ENCODE results near the gene CCDC7. TPM values are rescaled to one million over a fixed set of nuclear protein-coding genes. Genes with fewer than 3 reads are reported as not detected.

Gene CCDC7
- total RNA-seq, 1 experiment from 2014 or later, result 1.2 TPM

- no peak for TF ChIP-seq CTCF (IDR thresholded peaks at IDR 0.05; ENCODE audit: insufficient read depth in 1 of 2, low read depth in 1 of 2, low read length in 1 of 2, severe bottlenecking in 1 of 2, unreplicated experiment in 1 of 2)
These were observed 19.8 kb upstream of the CCDC7 start for GRCh38 chr10:32426186-32426585.

GRCh38 chr10:32433542-32433941 is 12.4 kb upstream of the CCDC7 start:
- H3K4me3 Mint-ChIP-seq (ENCODE audit: unreplicated experiment), result no peak overlapping the region
- Histone ChIP-seq H3K4me3 (ENCODE audit: low read depth, low read length) (no peak overlapping the region), H3K36me3 (ENCODE audit: control insufficient read depth, insufficient read depth, low read length) (no peaks in the 10 kb centered on the region), H3K27me3 (replicated peaks; ENCODE audit: control insufficient read depth, insufficient read depth, low read length) (no peaks in the 10 kb centered on the region), H3K4me1 (no peaks in the 10 kb centered on the region), H3K9me3 (peaks cover 6% of the 10 kb centered on the region; the same call in 1 of the 2 replicates)
- intact Hi-C loops (cut with micrococcal nuclease; ENCODE audit: unreplicated experiment), result no loop called here
- H3K27me3 Mint-ChIP-seq (ENCODE audit: insufficient read depth, unreplicated experiment), result peaks cover 3% of the 10 kb centered on the region
- BruUV-seq (replicated peaks), result no TSS peak
- no peaks in the 10 kb centered on the region for H3K4me1 Mint-ChIP-seq (ENCODE audit: low read depth, unreplicated experiment)
- no peaks in the 10 kb centered on the region for H3K9me3 Mint-ChIP-seq (ENCODE audit: unreplicated experiment)
- CTCF ChIA-PET, result no interaction called here
- DNase-seq, result no peak
- POLR2A ChIA-PET, result no interaction called here
- TF ChIP-seq CTCF (IDR thresholded peaks at IDR 0.05; ENCODE audit: insufficient read depth in 1 of 2, low read depth in 1 of 2, low read length in 1 of 2, severe bottlenecking in 1 of 2, unreplicated experiment in 1 of 2), result no peak
- H3K27ac Mint-ChIP-seq (ENCODE audit: unreplicated experiment), result no peak overlapping the region
- H3K36me3 Mint-ChIP-seq (ENCODE audit: insufficient read depth, unreplicated experiment), result no peaks in the 10 kb centered on the region

More at GRCh38 chr10:32426186-32426585, 19.8 kb upstream of the CCDC7 start:
- H3K36me3 Mint-ChIP-seq (ENCODE audit: insufficient read depth, unreplicated experiment), result no peaks in the 10 kb centered on the region
- intact Hi-C loops (cut with micrococcal nuclease; ENCODE audit: unreplicated experiment), result no loop called here
- DNase-seq, result no peak
- peaks cover 9% of the 10 kb centered on the region for H3K27me3 Mint-ChIP-seq (ENCODE audit: insufficient read depth, unreplicated experiment)
- peaks cover 33% of the 10 kb centered on the region for H3K9me3 Mint-ChIP-seq (ENCODE audit: unreplicated experiment)
- Histone ChIP-seq H3K27me3 (replicated peaks; ENCODE audit: control insufficient read depth, insufficient read depth, low read length) (no peaks in the 10 kb centered on the region), H3K36me3 (ENCODE audit: control insufficient read depth, insufficient read depth, low read length) (no peaks in the 10 kb centered on the region), H3K4me3 (ENCODE audit: low read depth, low read length) (no peak overlapping the region), H3K9me3 (no peaks in the 10 kb centered on the region), H3K4me1 (no peaks in the 10 kb centered on the region)
- no peaks in the 10 kb centered on the region for H3K4me1 Mint-ChIP-seq (ENCODE audit: low read depth, unreplicated experiment)
- H3K4me3 Mint-ChIP-seq (ENCODE audit: unreplicated experiment), result no peak overlapping the region
- ChIA-PET CTCF (no interaction called here), POLR2A (no interaction called here)
- no peak overlapping the region for H3K27ac Mint-ChIP-seq (ENCODE audit: unreplicated experiment)
- no TSS peak for BruUV-seq (replicated peaks)

GRCh38 chr10:32436215-32436614 is 9.7 kb upstream of the CCDC7 start:
- no peak for TF ChIP-seq CTCF (IDR thresholded peaks at IDR 0.05; ENCODE audit: insufficient read depth in 1 of 2, low read depth in 1 of 2, low read length in 1 of 2, severe bottlenecking in 1 of 2, unreplicated experiment in 1 of 2)
- Histone ChIP-seq H3K27me3 (replicated peaks; ENCODE audit: control insufficient read depth, insufficient read depth, low read length) (no peaks in the 10 kb centered on the region), H3K4me1 (no peaks in the 10 kb centered on the region), H3K36me3 (ENCODE audit: control insufficient read depth, insufficient read depth, low read length) (no peaks in the 10 kb centered on the region), H3K9me3 (peaks cover 6% of the 10 kb centered on the region; the same call in 1 of the 2 replicates), H3K4me3 (ENCODE audit: low read depth, low read length) (no peak overlapping the region)
- no peaks in the 10 kb centered on the region for H3K36me3 Mint-ChIP-seq (ENCODE audit: insufficient read depth, unreplicated experiment)
- H3K27ac Mint-ChIP-seq (ENCODE audit: unreplicated experiment), result no peak overlapping the region
- no peaks in the 10 kb centered on the region for H3K4me1 Mint-ChIP-seq (ENCODE audit: low read depth, unreplicated experiment)
- peaks cover 3% of the 10 kb centered on the region for H3K27me3 Mint-ChIP-seq (ENCODE audit: insufficient read depth, unreplicated experiment)
- no peaks in the 10 kb centered on the region for H3K9me3 Mint-ChIP-seq (ENCODE audit: unreplicated experiment)
- no peak overlapping the region for H3K4me3 Mint-ChIP-seq (ENCODE audit: unreplicated experiment)
- intact Hi-C loops (cut with micrococcal nuclease; ENCODE audit: unreplicated experiment), result no loop called here
- no peak for DNase-seq
- BruUV-seq (replicated peaks), result no TSS peak
- CTCF ChIA-PET, result no interaction called here
- POLR2A ChIA-PET, result interaction anchor here (1.0 kb wide), 1 partner anchor 10 kb away, joined by 3 read pairs; the partner anchor contains the start of gene CCDC7
